Activated CD4-positive, alpha-beta T cell treated with anti-CD3 and anti-CD28 coated beads for 24 hours (primary cell): ENCODE measurements around the gene SLC37A2.
"Not testable (repeated sequence)": the region's sequence is repeated elsewhere in the genome, so short reads cannot be mapped to it uniquely, and the experiment has no call there.

Source experiments
- DNase-seq, 2 donors: peaks; one replicate each; pipeline ENCODE4 v3.0.0-alpha.2; 2020; ENCODE audit warnings: low read depth in 2 of 2

The SLC37A2 gene

GRCh38 chr11:125083312-125084056 lies 20.4 kb downstream of the SLC37A2 start:
- no peak for DNase-seq

- no peak for DNase-seq
Observed at GRCh38 chr11:125084057-125084416, 20.9 kb downstream of the SLC37A2 start.

- DNase-seq: no peak
Observed at GRCh38 chr11:125084761-125085231, 21.7 kb downstream of the SLC37A2 start.

GRCh38 chr11:125085301-125086081 lies 22.4 kb downstream of the SLC37A2 start:
- DNase-seq: no peak

- no peak for DNase-seq
Observed at GRCh38 chr11:125086633-125087296, 23.7 kb downstream of the SLC37A2 start.

GRCh38 chr11:125088123-125088522 lies 25.0 kb downstream of the SLC37A2 start:
- no peak for DNase-seq

GRCh38 chr11:125088576-125089455 lies 25.7 kb downstream of the SLC37A2 start:
- no peak for DNase-seq

- DNase-seq: not testable (repeated sequence)
Observed at GRCh38 chr11:125089481-125089880, 26.4 kb downstream of the SLC37A2 start.

GRCh38 chr11:125090151-125090550 lies 27.0 kb downstream of the SLC37A2 start:
- not testable (repeated sequence) for DNase-seq

- DNase-seq: no peak
Observed at GRCh38 chr11:125090816-125091215, 27.7 kb downstream of the SLC37A2 start.

- no peak for DNase-seq
Observed at GRCh38 chr11:125091247-125091876, 28.3 kb downstream of the SLC37A2 start.

- DNase-seq: no peak
Observed at GRCh38 chr11:125091877-125092664, 29.0 kb downstream of the SLC37A2 start.

- DNase-seq: no peak
Observed at GRCh38 chr11:125092669-125093068, 29.6 kb downstream of the SLC37A2 start.

GRCh38 chr11:125093502-125093901 lies 30.4 kb downstream of the SLC37A2 start:
- no peak for DNase-seq

- DNase-seq: no peak
Observed at GRCh38 chr11:125094731-125095130, 31.6 kb downstream of the SLC37A2 start.

- DNase-seq: no peak
Observed at GRCh38 chr11:125100136-125100535, 37.0 kb downstream of the SLC37A2 start.

GRCh38 chr11:125101596-125101995 lies 38.5 kb downstream of the SLC37A2 start:
- no peak for DNase-seq

- no peak for DNase-seq
Observed at GRCh38 chr11:125102025-125102424, 38.9 kb downstream of the SLC37A2 start.

- DNase-seq: no peak
Observed at GRCh38 chr11:125102510-125102909, 39.4 kb downstream of the SLC37A2 start.

GRCh38 chr11:125105926-125106325 lies 42.8 kb downstream of the SLC37A2 start:
- no peak for DNase-seq
